Non-pigmented ciliary epithelial cell (primary cell): ENCODE results near the gene FOCAD.
"Not testable (repeated sequence)": the region's sequence is repeated elsewhere in the genome, so short reads cannot be mapped to it uniquely, and the experiment has no call there.

ENCODE experiments used
- DNase-seq: peaks from one replicate; pipeline ENCODE4 v3.0.0-alpha.2; 2010; ENCODE audit warnings: low read depth

Gene FOCAD

DNA sequence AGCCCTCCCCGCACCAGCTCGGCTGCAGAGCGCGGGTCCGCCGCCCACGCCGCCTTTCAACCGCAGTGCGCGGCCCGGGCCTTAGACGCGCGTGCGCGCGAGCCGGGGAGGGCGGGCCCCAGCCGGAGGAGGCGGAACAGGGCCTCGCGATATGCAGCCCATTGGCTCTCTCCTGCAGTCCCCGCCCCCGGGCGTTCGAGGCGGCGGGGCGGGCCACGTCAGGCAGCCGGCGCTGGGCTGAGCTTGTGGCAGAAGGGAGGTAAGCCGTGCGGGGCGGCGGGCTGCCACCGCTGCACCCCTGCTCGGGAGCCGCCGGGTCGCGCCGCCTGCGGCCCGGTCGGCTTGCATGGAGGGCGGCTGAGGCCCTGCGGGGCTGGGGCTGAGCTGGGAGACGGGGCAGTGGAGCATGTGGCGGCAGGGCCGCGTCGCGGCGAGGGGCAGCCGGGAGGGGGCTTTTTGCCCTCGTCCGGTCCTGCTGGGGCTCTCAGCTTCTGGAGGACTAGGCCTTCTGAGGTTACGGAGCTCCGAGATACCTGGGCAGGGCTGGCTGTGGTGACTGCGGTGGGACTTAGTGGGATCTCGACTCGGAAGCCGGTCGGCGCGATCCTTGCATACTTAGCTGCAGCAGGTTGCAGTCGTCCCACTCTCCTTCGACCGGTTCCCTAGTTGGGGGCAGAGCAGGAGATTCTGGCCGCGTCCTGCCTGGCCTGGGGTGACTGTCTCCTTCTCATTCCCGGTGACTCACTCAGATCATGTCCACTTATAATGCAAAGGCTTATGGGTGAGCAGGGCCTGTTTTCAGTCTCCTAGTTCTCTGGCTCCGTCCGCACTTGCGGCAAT lies at the start of gene FOCAD:
TSS of gene FOCAD (plus strand) at position 225 of the 840 bp plus-strand sequence. CDS start 31,095 bp downstream, outside the sequence.
- DNase-seq, result peak; percentile 65

DNA sequence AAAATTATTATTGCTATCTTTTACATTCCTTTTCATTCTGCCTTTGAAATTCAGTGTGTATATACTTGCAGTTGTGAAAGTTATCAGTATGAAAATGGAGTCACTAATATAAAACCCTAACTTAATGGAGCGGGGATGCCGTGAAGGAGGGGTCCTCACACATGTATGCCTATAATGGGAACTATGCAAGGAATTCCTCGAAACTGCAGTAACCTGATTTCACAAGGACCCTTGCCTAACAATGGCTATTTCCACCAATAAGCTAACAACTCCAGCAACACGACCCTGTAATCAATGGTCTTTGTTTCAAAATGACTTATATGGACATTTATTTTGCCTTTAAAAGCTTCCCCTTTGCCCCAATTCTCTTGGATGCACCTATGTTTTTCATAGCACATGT lies 49.2 kb upstream of the FOCAD start:
- no peak for DNase-seq

- DNase-seq, result peak; percentile 20
These were observed 47.1 kb upstream of the FOCAD start for GRCh38 chr9:20636888-20637440.

GRCh38 chr9:20640331-20641187 lies 43.5 kb upstream of the FOCAD start:
- no peak for DNase-seq

DNA sequence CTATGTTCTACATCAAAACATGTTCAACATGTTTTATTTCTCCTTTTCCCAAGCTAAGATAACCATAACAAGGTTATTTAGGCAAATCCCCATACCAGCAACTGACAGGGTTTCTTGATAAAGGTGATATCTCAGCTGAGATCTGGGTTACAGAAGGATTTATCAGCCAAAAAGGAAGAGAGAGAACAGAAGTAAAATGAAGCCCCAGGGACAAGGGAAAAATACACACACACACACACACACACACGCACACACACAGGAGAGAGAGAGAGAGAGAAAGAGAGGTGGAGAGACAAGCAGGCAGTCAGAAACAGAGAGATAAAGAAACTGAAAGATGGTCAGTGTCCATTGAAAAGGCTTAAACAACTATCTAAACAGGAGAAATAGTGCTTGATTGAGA lies 42.0 kb upstream of the FOCAD start:
- no peak for DNase-seq

DNA sequence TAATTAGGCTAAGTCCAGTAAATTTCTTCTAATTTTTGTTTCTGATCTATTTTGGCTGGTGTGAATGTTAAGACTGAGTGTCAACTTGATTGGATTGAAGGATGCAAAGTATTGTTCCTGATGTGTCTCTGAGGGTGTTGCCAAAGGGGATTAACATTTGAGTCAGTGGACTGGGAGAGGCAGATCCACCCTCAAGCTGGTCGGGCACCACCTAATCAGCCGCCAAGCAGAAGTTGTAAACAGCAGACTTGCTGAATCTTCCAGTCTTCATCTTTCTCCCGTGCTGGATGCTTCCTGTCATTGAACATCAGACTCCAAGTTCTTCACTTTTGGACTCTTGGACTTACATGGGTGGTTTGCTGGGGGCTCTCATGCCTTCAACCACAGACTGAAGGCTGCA lies 40.4 kb upstream of the FOCAD start:
- DNase-seq, result no peak

DNA sequence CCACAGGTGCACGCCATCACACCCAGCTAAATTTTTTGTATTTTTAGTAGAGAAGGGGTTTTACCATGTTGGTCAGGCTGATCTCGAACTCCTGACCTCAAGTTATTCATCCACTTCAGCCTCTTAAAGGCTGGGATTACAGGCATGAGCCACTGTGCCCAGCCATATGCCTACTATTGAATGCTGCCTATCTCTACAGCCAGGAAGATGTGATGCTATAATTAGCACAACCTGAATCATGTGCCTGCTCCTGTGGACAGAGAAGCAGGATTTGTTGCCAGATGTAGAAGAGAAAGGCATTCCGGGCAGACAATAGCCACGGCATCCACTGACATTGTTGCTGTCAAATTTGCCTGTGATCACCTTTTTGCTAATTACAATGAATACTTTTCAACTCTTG lies 37.4 kb upstream of the FOCAD start:
- DNase-seq, result no peak

DNA sequence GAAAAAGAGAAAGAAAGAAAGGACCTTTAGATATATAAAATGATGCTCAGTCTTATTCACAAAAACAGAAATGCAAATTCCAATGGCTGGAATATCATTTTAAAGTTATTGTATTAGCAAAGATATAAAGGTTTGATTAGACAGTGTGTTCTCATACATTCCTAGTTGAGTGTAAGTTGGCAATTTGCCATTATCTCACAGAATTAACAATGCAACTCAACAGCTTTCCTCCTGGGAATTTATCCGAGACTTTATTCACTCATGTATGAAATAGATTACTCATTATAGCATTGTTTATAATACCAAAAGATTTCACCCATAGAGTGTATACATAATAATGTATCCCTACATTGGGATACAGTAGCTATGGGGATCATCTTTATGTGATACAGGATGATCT lies 34.7 kb upstream of the FOCAD start:
- DNase-seq, result no peak

GRCh38 chr9:20650313-20650712 lies 33.7 kb upstream of the FOCAD start:
- DNase-seq, result no peak

- no peak for DNase-seq
These were observed 33.2 kb upstream of the FOCAD start for GRCh38 chr9:20650750-20651299.

DNA sequence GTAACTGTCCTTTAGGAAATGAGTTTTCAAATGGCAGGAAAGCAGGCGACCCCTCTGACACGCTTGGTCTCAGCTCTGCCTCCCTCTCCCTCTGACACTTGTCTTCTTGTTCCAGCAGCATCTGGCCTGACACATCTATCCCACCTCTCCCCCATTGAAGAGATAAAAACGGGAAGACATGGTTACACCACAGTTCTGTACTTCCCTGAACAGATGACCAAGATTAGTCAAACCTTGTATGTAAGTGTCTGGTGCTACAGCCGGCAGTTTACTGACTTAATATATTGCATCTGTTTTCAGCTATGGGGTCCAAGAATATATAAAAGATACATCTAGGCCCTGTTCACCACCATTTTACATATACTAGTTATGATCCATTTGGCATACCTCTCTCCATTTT lies 32.1 kb upstream of the FOCAD start:
- no peak for DNase-seq

GRCh38 chr9:20658246-20658667 lies 25.8 kb upstream of the FOCAD start:
- not testable (repeated sequence) for DNase-seq

- DNase-seq, result no peak
These were observed 25.2 kb upstream of the FOCAD start for GRCh38 chr9:20658677-20659473.

DNA sequence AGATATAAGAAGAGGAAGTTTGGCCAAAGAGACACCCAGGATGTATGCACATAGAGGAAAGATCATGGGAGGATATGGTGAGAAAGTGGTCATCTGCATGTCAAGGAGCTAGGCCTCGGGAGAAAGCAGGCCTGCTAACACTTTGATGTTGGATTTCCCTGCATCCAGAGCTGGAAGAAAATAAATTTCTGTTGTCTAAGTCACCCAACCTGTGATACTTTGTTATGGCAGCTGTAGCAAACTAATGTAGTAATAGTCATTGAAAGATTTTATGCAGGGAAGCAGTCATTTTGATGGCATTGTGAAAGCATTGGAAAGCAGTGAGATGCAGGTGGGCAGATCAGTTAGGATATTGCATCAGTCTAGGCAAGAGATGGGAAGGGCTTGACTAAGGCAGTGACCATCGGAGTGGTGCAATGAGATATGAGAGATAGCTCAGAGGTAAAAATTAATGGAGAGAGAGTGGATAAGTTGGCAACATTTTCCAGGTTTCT lies 24.5 kb upstream of the FOCAD start:
- DNase-seq, result no peak

DNA sequence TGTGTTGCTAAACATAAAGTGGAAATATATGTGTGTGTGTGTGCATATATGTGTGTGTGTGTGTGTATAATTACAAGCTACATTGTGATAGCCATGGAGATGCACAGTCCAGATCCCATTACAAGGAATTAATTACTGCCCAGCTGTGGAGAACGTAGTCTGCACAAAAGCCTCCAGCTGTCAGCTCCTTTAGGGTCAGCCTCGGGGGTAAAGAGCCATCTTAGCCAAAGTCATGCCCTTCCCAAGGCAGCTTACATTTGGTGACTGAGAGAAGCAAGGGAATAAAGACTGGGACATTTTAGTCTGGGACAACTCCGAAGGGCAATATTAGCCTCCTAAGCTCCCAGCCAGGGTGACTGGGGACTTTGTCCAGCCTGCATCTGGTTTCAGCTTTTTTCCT lies 21.9 kb upstream of the FOCAD start:
- no peak for DNase-seq

DNA sequence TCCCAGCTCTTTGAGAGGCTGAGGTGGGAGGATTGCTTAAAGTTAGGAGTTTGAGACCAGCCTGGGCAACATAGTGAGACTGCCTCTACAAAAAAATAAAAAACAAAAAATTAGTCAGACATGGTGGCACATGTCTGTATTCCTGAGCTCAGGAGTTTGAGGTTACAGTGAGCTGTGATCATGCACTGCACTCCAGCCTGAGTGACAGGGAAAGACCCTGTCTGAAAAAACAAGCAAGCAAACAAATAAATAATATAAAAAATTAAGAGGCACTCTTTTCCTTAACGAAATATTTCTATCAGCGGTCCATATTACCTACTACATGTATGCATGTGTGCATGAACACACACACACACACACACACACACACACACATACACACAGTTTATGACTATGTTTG lies 20.9 kb upstream of the FOCAD start:
- no peak for DNase-seq

GRCh38 chr9:20664501-20664900 lies 19.6 kb upstream of the FOCAD start:
- DNase-seq, result no peak

DNA sequence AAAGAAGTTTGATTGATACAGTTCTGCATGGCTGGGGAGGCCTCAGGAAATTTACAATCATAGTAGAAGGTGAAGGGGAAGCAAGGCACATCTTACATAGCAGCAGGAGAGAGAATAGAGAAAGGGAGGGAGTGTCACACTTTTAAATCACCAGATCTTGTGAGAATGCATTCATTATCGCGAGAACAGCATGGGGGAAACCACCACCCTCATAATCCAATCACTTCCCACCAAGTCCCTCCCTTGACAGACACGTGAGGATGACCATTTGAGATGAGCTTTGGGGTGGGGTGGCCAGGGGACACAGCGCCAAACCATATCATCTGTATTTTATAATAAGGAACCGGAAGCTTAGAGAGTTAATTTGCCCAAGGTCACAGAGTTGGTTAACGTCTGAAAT lies 13.7 kb upstream of the FOCAD start:
- DNase-seq, result no peak

DNA sequence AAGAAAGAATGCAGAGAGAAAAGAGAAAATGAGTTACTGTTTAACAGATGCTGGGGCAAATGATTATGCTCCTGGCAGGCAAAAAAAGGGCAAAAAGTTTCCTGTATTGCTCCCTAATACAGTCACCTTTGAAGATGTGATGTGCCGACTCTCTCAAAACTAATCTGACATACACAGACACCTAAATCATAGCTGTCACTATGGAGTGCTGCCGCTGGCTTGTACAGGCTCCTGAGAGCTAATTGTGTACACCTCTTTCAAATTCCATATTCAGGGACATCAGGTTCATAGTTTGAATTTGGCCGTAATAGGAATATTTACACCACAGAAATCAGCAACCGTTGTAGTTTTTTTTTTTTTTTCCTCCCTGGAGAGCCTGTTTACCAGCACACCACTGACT lies 12.4 kb upstream of the FOCAD start:
- no peak for DNase-seq

- DNase-seq, result not testable (repeated sequence)
These were observed 10.5 kb upstream of the FOCAD start for GRCh38 chr9:20673537-20673936.

- no peak for DNase-seq
These were observed 2.6 kb upstream of the FOCAD start for GRCh38 chr9:20681467-20681866.
